A673 (cell line): ENCODE data around the gene ABCD2. TPM values are rescaled to one million over a fixed set of nuclear protein-coding genes. Genes with fewer than 3 reads are reported as not detected.
"Not testable (repeated sequence)": the region's sequence is repeated elsewhere in the genome, so short reads cannot be mapped to it uniquely, and the experiment has no call there.

Source experiments
- BruUV-seq: library from RNA; stranded (reverse); fragments of 400-500 nt; replicated peaks from 2 replicates; lab custom pipeline; 2021; lab: Mats Ljungman, UMichigan
- CTCF ChIA-PET: fragments of 300-600 bp; sonication (Branson Sonifier 250); formaldehyde crosslinking; loops from one replicate; lab custom pipeline; 2022; ENCODE audit warnings: antibody characterized with exemption; lab: Charles Lee
- POLR2A ChIA-PET: fragments of 300-600 bp; sonication (Branson Sonifier 250); formaldehyde crosslinking; loops from one replicate; lab custom pipeline; 2022; ENCODE audit warnings: antibody characterized with exemption; ENCODE audit not compliant: low non-redundant PET; lab: Charles Lee
- DNase-seq: peaks from one replicate; pipeline ENCODE4 v3.0.0-alpha.2; 2015; ENCODE audit warnings: low spot score
- H3K27ac ChIP-seq: fragments of 200-600 bp; sonication (generic); 2 replicates; pipeline ENCODE4 v1.5.1; 2016; ENCODE audit warnings: mixed run types, low read depth, mild to moderate bottlenecking, mixed read lengths, antibody characterized with exemption, low read length; ENCODE audit not compliant: poor library complexity, severe bottlenecking
- H3K27me3 ChIP-seq: fragments of 200-600 bp; sonication (generic); replicated peaks from 2 replicates; pipeline ENCODE4 v1.6.1; 2017; ENCODE audit warnings: mixed run types, low read depth, mild to moderate bottlenecking, mixed read lengths, antibody characterized with exemption, low read length; ENCODE audit not compliant: insufficient read depth, poor library complexity
- H3K36me3 ChIP-seq: fragments of 200-600 bp; sonication (generic); 2 replicates; pipeline ENCODE4 v1.6.1; 2016; ENCODE audit warnings: mixed run types, mild to moderate bottlenecking, mixed read lengths, antibody characterized with exemption, low read length; ENCODE audit not compliant: insufficient read depth, poor library complexity, severe bottlenecking
- H3K4me1 ChIP-seq: fragments of 200-600 bp; sonication (generic); 2 replicates; pipeline ENCODE4 v1.6.1; 2017; ENCODE audit warnings: mixed run types, mild to moderate bottlenecking, mixed read lengths, antibody characterized with exemption, low read length; ENCODE audit not compliant: insufficient read depth, poor library complexity, severe bottlenecking
- H3K4me3 ChIP-seq: fragments of 200-600 bp; sonication (generic); 2 replicates; pipeline ENCODE4 v1.5.1; 2016; ENCODE audit warnings: low read depth, mixed run types, mild to moderate bottlenecking, mixed read lengths, low read length; ENCODE audit not compliant: poor library complexity, severe bottlenecking
- H3K9me3 ChIP-seq: fragments of 200-600 bp; sonication (generic); 2 replicates; pipeline ENCODE4 v1.6.1; 2016; ENCODE audit warnings: mixed run types, low read depth, mild to moderate bottlenecking, mixed read lengths, antibody characterized with exemption, low read length; ENCODE audit not compliant: poor library complexity, severe bottlenecking
- CTCF ChIP-seq: fragments of 300-800, 200-600 bp; sonication (generic); conservative IDR thresholded peaks from 2 replicates; pipeline ENCODE4 v1.5.1; 2017; ENCODE audit warnings: low read depth, mild to moderate bottlenecking, antibody characterized with exemption, low read length, moderate library complexity, mixed read lengths
- EZH2 ChIP-seq: fragments of 200-600 bp; sonication (generic); IDR thresholded peaks from 2 replicates; pipeline ENCODE4 v1.6.1; 2017; ENCODE audit warnings: borderline replicate concordance, low read depth, mild to moderate bottlenecking, mixed read lengths, antibody characterized with exemption, low read length; ENCODE audit not compliant: poor library complexity, severe bottlenecking
- intact Hi-C: fragments of 100-400 bp; cut with micrococcal nuclease; formaldehyde crosslinking; loops from one replicate; pipeline ENCODE4 v1.10.0; 2022; ENCODE audit not compliant: unreplicated experiment
- total RNA-seq: library from RNA; stranded (reverse); gene quantifications from 2 replicates; pipeline ENCODE4 v1.2.3, GENCODE V29; 2021

The ABCD2 gene
- total RNA-seq, 1 experiment from 2014 or later = not detected

GRCh38 chr12:39526974-39527373 lies 92.6 kb downstream of the ABCD2 start:
- intact Hi-C loops = no loop called here
- Histone ChIP-seq H3K4me1 (no peaks in the 10 kb centered on the region), H3K36me3 (no peaks in the 10 kb centered on the region), H3K27me3 (no peaks in the 10 kb centered on the region), H3K4me3 (no peak overlapping the region), H3K27ac (no peak overlapping the region), H3K9me3 (peaks cover 8% of the 10 kb centered on the region)
- ChIA-PET CTCF (no interaction called here), POLR2A (no interaction called here)
- BruUV-seq = no TSS peak
- DNase-seq = no peak
- no peak for TF ChIP-seq CTCF
- TF ChIP-seq EZH2 = no peak

GRCh38 chr12:39522167-39522566 lies 97.4 kb downstream of the ABCD2 start:
- H3K9me3 ChIP-seq, POLR2A ChIA-PET, H3K27ac ChIP-seq, BruUV-seq, H3K27me3 ChIP-seq, CTCF ChIA-PET, intact Hi-C loops, H3K4me3 ChIP-seq, H3K4me1 ChIP-seq, H3K36me3 ChIP-seq, DNase-seq: not testable (repeated sequence)

- no peaks in the 10 kb centered on the region for H3K27me3 ChIP-seq
- BruUV-seq = no TSS peak
- no peaks in the 10 kb centered on the region for H3K9me3 ChIP-seq
- H3K27ac ChIP-seq = no peak overlapping the region
- TF ChIP-seq CTCF (no peak), EZH2 (no peak)
- no peaks in the 10 kb centered on the region for H3K36me3 ChIP-seq
- DNase-seq = no peak
- ChIA-PET CTCF (no interaction called here), POLR2A (no interaction called here)
- H3K4me3 ChIP-seq = no peak overlapping the region
- intact Hi-C loops = no loop called here
- H3K4me1 ChIP-seq = no peaks in the 10 kb centered on the region
Measured at GRCh38 chr12:39510001-39510400, 109.6 kb downstream of the ABCD2 start.

- no peaks in the 10 kb centered on the region for H3K4me1 ChIP-seq
- intact Hi-C loops = no loop called here
- TF ChIP-seq EZH2 = no peak
- no peak overlapping the region for H3K27ac ChIP-seq
- DNase-seq = no peak
- no TSS peak for BruUV-seq
- no peaks in the 10 kb centered on the region for H3K36me3 ChIP-seq
- POLR2A ChIA-PET = no interaction called here
- CTCF ChIA-PET = no interaction called here
- H3K4me3 ChIP-seq = no peak overlapping the region
- H3K9me3 ChIP-seq = no peaks in the 10 kb centered on the region
- no peaks in the 10 kb centered on the region for H3K27me3 ChIP-seq
Measured at GRCh38 chr12:39505554-39505953, 114.0 kb downstream of the ABCD2 start.
